PC-9 (cell line): ENCODE data around the gene CAPZA1. TPM values are rescaled to one million over a fixed set of nuclear protein-coding genes. Genes with fewer than 3 reads are reported as not detected.

Experiments
- BruUV-seq: library from RNA; stranded (reverse); fragments of 400-500 nt; replicated peaks from 2 replicates; lab custom pipeline; 2021; lab: Mats Ljungman, UMichigan
- CTCF ChIA-PET: fragments of 300-600 bp; sonication (Branson Sonifier 250); formaldehyde crosslinking; loops from one replicate; lab custom pipeline; 2022; ENCODE audit warnings: antibody characterized with exemption; lab: Charles Lee
- POLR2A ChIA-PET: fragments of 300-600 bp; sonication (Branson Sonifier 250); formaldehyde crosslinking; loops from one replicate; lab custom pipeline; 2022; ENCODE audit warnings: antibody characterized with exemption; ENCODE audit not compliant: unreplicated experiment; lab: Charles Lee
- DNase-seq, 2 experiments: peaks; one replicate each; pipeline versions ENCODE4 v3.0.0 to v3.0.0-alpha.2; 2015 to 2022; ENCODE audit warnings: mixed read lengths in 1 of 2
- H2AFZ ChIP-seq: fragments of 200-600 bp; sonication (generic); 2 replicates; pipeline ENCODE4 v1.8.1; 2017; ENCODE audit warnings: antibody characterized with exemption
- H3F3A ChIP-seq: fragments of 200-600 bp; sonication (generic); 2 replicates; pipeline ENCODE4 v1.8.1; 2017; ENCODE audit warnings: antibody characterized with exemption, mild to moderate bottlenecking, low read depth; ENCODE audit not compliant: insufficient read depth
- H3K27ac ChIP-seq: fragments of 200-600 bp; sonication (generic); 2 replicates; pipeline ENCODE4 v1.6.1; 2016; ENCODE audit warnings: mixed run types
- H3K27me3 ChIP-seq: fragments of 200-600 bp; sonication (generic); 2 replicates; pipeline ENCODE4 v1.6.1; 2016; ENCODE audit warnings: low read depth, mixed run types; ENCODE audit not compliant: insufficient read depth
- H3K36me3 ChIP-seq: fragments of 200-600 bp; sonication (generic); 2 replicates; pipeline ENCODE4 v1.6.1; 2016; ENCODE audit warnings: low read depth, mixed run types
- H3K4me1 ChIP-seq: fragments of 200-600 bp; sonication (generic); replicated peaks from 2 replicates; pipeline ENCODE4 v1.6.1; 2016; ENCODE audit warnings: mixed run types; ENCODE audit not compliant: insufficient read depth
- H3K4me2 ChIP-seq: fragments of 200-600 bp; sonication (generic); 2 replicates; pipeline ENCODE4 v1.6.1; 2017; ENCODE audit warnings: mixed run types
- H3K4me3 ChIP-seq: fragments of 200-600 bp; sonication (generic); 2 replicates; pipeline ENCODE4 v1.6.1; 2016; ENCODE audit warnings: mixed run types
- H3K79me2 ChIP-seq: fragments of 200-600 bp; sonication (generic); 2 replicates; pipeline ENCODE4 v1.6.1; 2017; ENCODE audit warnings: low read depth, mixed run types
- H3K9me2 ChIP-seq: fragments of 200-600 bp; sonication (generic); 2 replicates; pipeline ENCODE4 v1.8.1; 2017; ENCODE audit warnings: mild to moderate bottlenecking; ENCODE audit not compliant: insufficient read depth
- H3K9me3 ChIP-seq: fragments of 200-600 bp; sonication (generic); 2 replicates; pipeline ENCODE4 v1.8.1; 2016; ENCODE audit warnings: low read depth; ENCODE audit not compliant: insufficient read depth
- H4K20me1 ChIP-seq: fragments of 200-600 bp; sonication (generic); 2 replicates; pipeline ENCODE4 v1.8.1; 2017; ENCODE audit not compliant: insufficient read depth
- CTCF ChIP-seq: fragments of 200-600 bp; sonication (generic); conservative IDR thresholded peaks from 2 replicates; pipeline ENCODE4 v1.6.1; 2017; ENCODE audit warnings: mixed run types, antibody characterized with exemption, mild to moderate bottlenecking, moderate library complexity
- EZH2 ChIP-seq: fragments of 200-600 bp; sonication (generic); IDR thresholded peaks from 2 replicates; pipeline ENCODE4 v1.8.0; 2017; ENCODE audit warnings: antibody characterized with exemption, low read depth
- intact Hi-C: fragments of 100-400 bp; cut with micrococcal nuclease; formaldehyde crosslinking; loops from one replicate; pipeline ENCODE4 v1.10.0; 2022; ENCODE audit not compliant: unreplicated experiment
- total RNA-seq: library from RNA; stranded (reverse); gene quantifications from 2 replicates; pipeline ENCODE4 v1.2.3, GENCODE V29; 2021

The CAPZA1 gene
- total RNA-seq, 1 experiment from 2014 or later = 145 TPM

DNA sequence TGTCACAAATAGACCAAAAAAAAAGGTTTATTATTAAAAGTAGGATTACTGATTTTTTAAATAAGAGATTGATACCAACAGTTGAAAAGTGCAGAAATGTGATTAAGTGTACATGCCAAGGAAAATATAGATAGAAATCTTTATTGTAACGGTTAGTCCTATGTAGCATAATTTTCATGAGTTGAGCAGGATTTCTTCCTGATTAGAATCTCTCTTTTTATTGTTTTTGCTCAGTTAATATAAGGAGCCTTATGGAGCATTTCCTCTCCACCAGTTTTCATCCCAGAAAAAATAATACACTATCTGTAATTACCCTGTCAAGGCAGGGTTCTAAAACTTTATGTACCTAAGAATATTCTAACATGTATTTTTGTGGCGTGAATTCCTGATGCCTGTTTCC is 23.4 kb downstream of the CAPZA1 start:
- peaks cover 39% of the 10 kb centered on the region for H3K36me3 ChIP-seq
- H2AFZ ChIP-seq = no peak overlapping the region
- peaks cover 84% of the 10 kb centered on the region for H3K79me2 ChIP-seq
- no peak for DNase-seq
- 0 out of 2 replicates have a peak, but pooled peaks cover 15% of the 10 kb centered on the region for H3F3A ChIP-seq
- H3K9me2 ChIP-seq = no peaks in the 10 kb centered on the region
- ChIA-PET POLR2A (interaction anchor here (0.6 to 0.7 kb wide), 2 partner anchors 10 to 249 kb away, joined by 5 to 9 read pairs; no protein-coding TSS in a partner anchor), CTCF (interaction anchor here (0.6 kb wide), 1 partner anchor 1425 kb away, joined by 5 read pairs; no protein-coding TSS in a partner anchor)
- no TSS peak for BruUV-seq
- no peak overlapping the region for H3K27ac ChIP-seq
- intact Hi-C loops = no loop called here
- no peak overlapping the region for H3K4me3 ChIP-seq
- no peaks in the 10 kb centered on the region for H3K27me3 ChIP-seq
- H3K9me3 ChIP-seq = no peaks in the 10 kb centered on the region
- H3K4me1 ChIP-seq = no peaks in the 10 kb centered on the region
- peaks cover 76% of the 10 kb centered on the region for H4K20me1 ChIP-seq
- no peak for TF ChIP-seq CTCF
- no peak for TF ChIP-seq EZH2
- H3K4me2 ChIP-seq = no peak overlapping the region

GRCh38 chr1:112646225-112646624 is 26.6 kb downstream of the CAPZA1 start:
- no peaks in the 10 kb centered on the region for H3K27me3 ChIP-seq
- H3K79me2 ChIP-seq = peaks cover 67% of the 10 kb centered on the region
- POLR2A ChIA-PET = interaction anchor here (0.6 kb wide), 1 partner anchor 58 kb away, joined by 3 read pairs; no protein-coding TSS in a partner anchor
- no peak overlapping the region for H3K4me2 ChIP-seq
- CTCF ChIA-PET = interaction anchor here (0.5 kb wide), 1 partner anchor 18 kb away, joined by 5 read pairs; no protein-coding TSS in a partner anchor
- intact Hi-C loops = no loop called here
- H3K4me1 ChIP-seq = no peaks in the 10 kb centered on the region
- no peak overlapping the region for H2AFZ ChIP-seq
- TF ChIP-seq CTCF (no peak), EZH2 (no peak)
- no peak overlapping the region for H3K27ac ChIP-seq
- peaks cover 68% of the 10 kb centered on the region for H3K36me3 ChIP-seq
- DNase-seq = no peak
- no peak overlapping the region for H3K4me3 ChIP-seq
- no peaks in the 10 kb centered on the region for H3K9me2 ChIP-seq
- peaks cover 75% of the 10 kb centered on the region for H4K20me1 ChIP-seq
- no peaks in the 10 kb centered on the region for H3K9me3 ChIP-seq
- BruUV-seq = no TSS peak
- peaks cover 13% of the 10 kb centered on the region; the same call in 1 of the 2 replicates for H3F3A ChIP-seq

GRCh38 chr1:112651205-112651604 is 31.6 kb downstream of the CAPZA1 start:
- no peaks in the 10 kb centered on the region for H3K4me1 ChIP-seq
- peaks cover 17% of the 10 kb centered on the region for H3K79me2 ChIP-seq
- peaks cover 80% of the 10 kb centered on the region for H3K36me3 ChIP-seq
- H3K9me2 ChIP-seq = no peaks in the 10 kb centered on the region
- DNase-seq = no peak
- intact Hi-C loops = no loop called here
- peaks cover 27% of the 10 kb centered on the region; the same call in 1 of the 2 replicates for H4K20me1 ChIP-seq
- CTCF ChIA-PET = no interaction called here
- H3K27me3 ChIP-seq = no peaks in the 10 kb centered on the region
- no peak overlapping the region for H2AFZ ChIP-seq
- POLR2A ChIA-PET = no interaction called here
- no peak overlapping the region for H3K4me3 ChIP-seq
- H3K9me3 ChIP-seq = no peaks in the 10 kb centered on the region
- H3K27ac ChIP-seq = no peak overlapping the region
- no TSS peak for BruUV-seq
- no peak for TF ChIP-seq EZH2
- TF ChIP-seq CTCF = no peak
- H3K4me2 ChIP-seq = no peak overlapping the region
- peaks cover 4% of the 10 kb centered on the region; the same call in 1 of the 2 replicates for H3F3A ChIP-seq
